ENCODE data around the gene HDAC7. TPM values are rescaled to one million over a fixed set of nuclear protein-coding genes. Genes with fewer than 3 reads are reported as not detected.

The HDAC7 gene
- polyA plus RNA-seq, 3 donors = 60.6 to 70.3 (median 67.9) TPM

DNA sequence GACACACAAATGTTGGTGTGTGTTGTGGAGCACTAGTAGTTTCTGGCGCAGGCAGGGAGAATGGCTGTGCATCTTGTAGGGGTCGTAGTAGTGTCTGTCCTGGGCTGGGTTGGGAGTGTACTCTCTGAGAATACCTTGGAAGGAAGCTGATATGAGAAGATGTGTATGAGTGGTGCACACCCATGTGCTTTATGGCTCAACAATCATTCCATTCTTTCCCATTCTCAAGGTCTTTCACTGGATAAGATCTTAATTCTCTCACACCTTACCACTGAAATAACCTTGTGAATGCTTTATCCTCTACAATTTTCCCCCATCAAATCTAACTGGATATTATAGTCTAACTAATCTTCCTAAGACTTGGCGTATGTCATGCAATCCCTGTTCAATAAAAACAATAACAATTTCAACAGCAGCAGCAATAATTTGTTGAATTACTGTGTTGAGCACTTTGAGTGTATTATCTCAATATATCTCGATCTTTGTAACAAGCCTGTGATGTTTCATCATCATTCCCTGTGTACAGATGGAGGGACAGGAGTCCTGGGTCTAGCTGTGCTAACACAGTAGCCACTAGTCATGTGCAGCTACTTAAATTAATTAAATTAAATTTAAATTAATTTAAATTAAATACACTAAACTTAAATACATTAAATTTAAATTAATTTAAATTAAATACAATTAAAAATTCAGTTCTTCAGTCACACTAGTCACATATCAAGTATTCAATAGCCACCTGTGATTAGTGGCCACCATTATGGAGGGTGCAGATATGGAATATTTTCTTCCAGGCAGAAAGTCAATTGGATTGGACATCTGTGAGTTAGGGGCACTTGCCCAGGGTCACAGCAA lies 50.2 kb downstream of the HDAC7 start:
- DNase-seq (ENCODE audit: low read depth in 3 of 3, low spot score in 2 of 3) = no peak

GRCh38 chr12:47768323-47768811 lies 51.3 kb downstream of the HDAC7 start:
- DNase-seq (ENCODE audit: low read depth in 3 of 3, low spot score in 2 of 3) = no peak

- no peak for DNase-seq (ENCODE audit: low read depth in 3 of 3, low spot score in 2 of 3)
Measured at GRCh38 chr12:47767216-47767724, 52.4 kb downstream of the HDAC7 start.

GRCh38 chr12:47766502-47767215 lies 53.0 kb downstream of the HDAC7 start:
- no peak for DNase-seq (ENCODE audit: low read depth in 3 of 3, low spot score in 2 of 3)

- DNase-seq (ENCODE audit: low read depth in 3 of 3, low spot score in 2 of 3) = no peak
Measured at GRCh38 chr12:47763481-47764346, 56.0 kb downstream of the HDAC7 start.

DNA sequence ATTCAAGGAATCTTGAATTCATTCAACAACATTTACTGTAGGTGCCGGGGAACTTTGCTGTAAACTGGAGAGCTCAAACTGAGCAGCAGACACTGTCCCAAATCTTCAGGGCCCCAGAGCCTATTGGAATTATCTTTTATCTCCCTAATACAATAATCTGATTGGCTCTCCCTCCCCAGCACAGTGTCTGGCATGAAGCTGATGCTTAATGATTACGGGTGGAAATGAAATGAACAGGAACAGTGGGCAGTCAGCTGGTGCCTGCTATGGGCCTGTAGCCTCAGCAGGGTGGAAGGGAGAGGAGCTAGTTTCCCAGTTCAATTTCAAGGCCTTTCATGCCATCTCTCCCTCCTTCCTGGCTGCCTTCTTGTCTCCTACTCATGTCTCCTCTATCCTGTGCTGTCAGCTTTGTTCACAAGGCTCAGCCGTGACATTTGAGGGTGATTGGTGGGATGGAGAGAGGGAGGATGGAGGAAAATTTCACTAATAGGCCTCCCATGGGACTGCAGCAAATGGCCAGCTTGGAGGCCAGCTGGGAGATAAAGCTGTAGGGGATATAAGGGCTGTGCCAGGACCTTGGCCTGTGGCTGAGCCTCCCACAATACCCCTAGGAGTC lies 56.7 kb downstream of the HDAC7 start:
- DNase-seq (ENCODE audit: low read depth in 3 of 3, low spot score in 2 of 3) = no peak

- no peak for DNase-seq (ENCODE audit: low read depth in 3 of 3, low spot score in 2 of 3)
Measured at GRCh38 chr12:47758834-47759690, 60.6 kb downstream of the HDAC7 start, which contains the start of gene RAPGEF3. RAPGEF3 (minus strand) TSS chr12:47758880; CDS start chr12:47758556, 324 bp downstream.

GRCh38 chr12:47758584-47758833 lies 61.2 kb downstream of the HDAC7 start:
- no peak for DNase-seq (ENCODE audit: low read depth in 3 of 3, low spot score in 2 of 3)

DNA sequence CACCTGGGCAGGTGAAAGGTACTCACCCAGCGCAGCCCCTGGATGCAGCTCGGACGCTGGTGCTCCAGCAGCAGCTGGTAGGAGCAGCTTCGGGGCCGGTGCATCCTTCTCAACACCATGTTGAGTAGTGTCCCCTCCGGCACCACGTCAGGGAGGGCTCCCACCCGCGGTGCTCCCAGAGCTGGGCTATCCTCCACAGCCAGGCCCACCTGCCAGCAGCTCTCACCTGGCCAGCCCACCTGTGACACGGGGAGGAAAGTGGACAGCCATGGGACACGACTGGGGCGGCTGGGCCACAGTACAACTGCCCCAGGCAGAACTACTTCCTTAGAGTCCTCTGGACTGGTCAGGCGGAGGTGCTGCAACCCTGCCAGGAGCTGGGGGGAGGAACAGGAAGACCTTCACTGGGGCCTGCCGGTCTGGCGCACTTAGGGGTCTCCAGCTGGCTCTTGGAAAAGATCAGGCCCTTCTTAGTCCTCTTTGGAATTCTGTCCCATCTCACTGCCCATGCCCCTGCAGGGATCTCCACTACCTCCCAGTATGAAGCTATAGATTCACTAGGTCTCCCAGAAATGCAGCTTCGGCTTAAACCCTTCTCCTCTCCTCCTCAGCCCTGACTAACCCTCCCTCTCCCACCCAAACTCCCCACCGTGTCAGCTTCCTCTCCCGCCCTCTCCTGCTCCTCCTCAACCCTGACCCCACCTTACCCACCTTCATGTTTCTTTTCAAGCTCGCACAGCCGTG lies 61.7 kb downstream of the HDAC7 start:
- DNase-seq (ENCODE audit: low read depth in 3 of 3, low spot score in 2 of 3) = no peak

- no peak for DNase-seq (ENCODE audit: low read depth in 3 of 3, low spot score in 2 of 3)
Measured at GRCh38 chr12:47757364-47757839, 62.3 kb downstream of the HDAC7 start.

- DNase-seq (ENCODE audit: low read depth in 3 of 3, low spot score in 2 of 3) = no peak
Measured at GRCh38 chr12:47755655-47756562, 63.8 kb downstream of the HDAC7 start.

GRCh38 chr12:47754881-47755280 lies 64.8 kb downstream of the HDAC7 start:
- DNase-seq (ENCODE audit: low read depth in 3 of 3, low spot score in 2 of 3) = no peak

GRCh38 chr12:47754126-47754525 lies 65.6 kb downstream of the HDAC7 start:
- no peak for DNase-seq (ENCODE audit: low read depth in 3 of 3, low spot score in 2 of 3)

- DNase-seq (ENCODE audit: low read depth in 3 of 3, low spot score in 2 of 3) = no peak
Measured at GRCh38 chr12:47753021-47754001, 66.4 kb downstream of the HDAC7 start.

DNA sequence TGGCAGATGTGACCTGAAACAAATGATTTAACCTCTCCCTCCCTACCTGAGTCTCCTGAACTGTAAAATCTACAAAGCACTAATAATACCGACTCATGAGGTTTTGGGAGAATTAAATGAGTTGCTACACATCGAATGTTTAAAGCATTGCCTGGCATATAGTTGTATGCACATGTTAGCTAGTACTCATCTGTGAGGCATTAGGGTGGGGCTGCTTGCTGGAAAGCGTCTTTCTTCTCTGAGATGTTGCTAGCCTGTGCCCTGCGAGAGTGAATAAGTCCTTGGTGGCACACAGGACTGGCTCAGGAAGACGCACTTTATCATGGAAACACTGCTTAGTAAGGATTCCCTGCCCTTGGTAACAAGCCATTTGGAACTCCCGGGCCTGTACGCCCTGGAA lies 67.2 kb downstream of the HDAC7 start:
- no peak for DNase-seq (ENCODE audit: low read depth in 3 of 3, low spot score in 2 of 3)

DNA sequence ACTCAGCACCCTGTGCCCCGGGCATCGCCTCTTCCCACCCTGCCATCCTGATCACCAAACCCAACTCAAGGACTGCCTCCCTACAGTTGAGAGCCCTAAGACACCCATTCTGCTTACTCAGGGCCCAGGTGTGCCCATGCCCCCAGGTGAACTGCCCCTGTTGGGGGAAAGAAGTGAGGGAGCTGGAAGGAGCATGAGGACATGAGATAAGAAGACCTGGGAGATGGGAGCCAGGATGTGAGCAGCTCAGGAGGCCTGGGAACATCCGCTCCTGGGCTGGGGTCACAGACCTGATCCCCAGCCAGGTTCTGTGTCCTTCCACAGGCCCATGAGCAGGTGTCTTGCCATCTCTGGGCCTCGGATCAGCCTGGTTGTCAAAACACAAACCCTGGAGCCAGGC lies 67.6 kb downstream of the HDAC7 start:
- DNase-seq (ENCODE audit: low read depth in 3 of 3, low spot score in 2 of 3) = no peak
